Measurements from ENCODE around the gene SDSL. TPM values are rescaled to one million over a fixed set of nuclear protein-coding genes. Genes with fewer than 3 reads are reported as not detected.

The SDSL gene
- total RNA-seq, 2 experiments from 2014 or later = 0.47 to 0.50 TPM

DNA sequence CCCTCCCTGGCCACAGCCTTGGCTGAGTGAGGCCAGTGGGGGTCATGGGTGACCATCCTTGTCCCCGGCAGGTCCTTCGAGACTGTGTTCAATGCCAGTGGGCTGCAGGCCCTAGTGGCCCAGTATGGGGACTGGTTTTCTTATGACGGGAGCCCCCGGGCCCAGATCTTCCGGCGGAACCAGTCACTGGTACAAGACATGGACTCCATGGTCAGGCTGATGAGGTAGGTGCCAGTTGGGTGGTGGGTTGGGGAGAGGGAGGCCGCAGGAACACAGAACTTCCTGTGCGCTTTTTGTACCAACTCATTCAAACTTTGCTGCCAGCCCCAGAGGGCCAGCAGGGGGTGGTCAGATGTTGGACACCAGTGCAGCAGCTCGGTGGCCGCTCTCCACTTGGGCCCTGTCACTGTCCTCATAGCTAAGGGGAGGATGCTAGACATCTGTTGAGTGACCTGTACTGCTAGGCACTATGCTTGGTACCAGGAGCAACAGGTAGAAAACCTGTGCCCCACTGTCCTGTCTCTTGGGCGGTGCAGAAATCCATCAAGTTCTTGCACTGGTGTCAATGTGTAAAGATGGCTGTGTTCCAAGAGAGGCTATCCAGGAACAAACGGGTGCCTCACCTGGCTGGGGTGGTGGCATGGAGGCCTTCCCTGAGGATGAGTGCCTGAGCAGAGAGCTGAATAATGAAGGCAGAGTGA lies 35.2 kb upstream of the SDSL start:
- TF ChIP-seq, protein P1, sequence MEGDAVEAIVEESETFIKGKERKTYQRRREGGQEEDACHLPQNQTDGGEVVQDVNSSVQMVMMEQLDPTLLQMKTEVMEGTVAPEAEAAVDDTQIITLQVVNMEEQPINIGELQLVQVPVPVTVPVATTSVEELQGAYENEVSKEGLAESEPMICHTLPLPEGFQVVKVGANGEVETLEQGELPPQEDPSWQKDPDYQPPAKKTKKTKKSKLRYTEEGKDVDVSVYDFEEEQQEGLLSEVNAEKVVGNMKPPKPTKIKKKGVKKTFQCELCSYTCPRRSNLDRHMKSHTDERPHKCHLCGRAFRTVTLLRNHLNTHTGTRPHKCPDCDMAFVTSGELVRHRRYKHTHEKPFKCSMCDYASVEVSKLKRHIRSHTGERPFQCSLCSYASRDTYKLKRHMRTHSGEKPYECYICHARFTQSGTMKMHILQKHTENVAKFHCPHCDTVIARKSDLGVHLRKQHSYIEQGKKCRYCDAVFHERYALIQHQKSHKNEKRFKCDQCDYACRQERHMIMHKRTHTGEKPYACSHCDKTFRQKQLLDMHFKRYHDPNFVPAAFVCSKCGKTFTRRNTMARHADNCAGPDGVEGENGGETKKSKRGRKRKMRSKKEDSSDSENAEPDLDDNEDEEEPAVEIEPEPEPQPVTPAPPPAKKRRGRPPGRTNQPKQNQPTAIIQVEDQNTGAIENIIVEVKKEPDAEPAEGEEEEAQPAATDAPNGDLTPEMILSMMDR (IDR thresholded peaks at IDR 0.05) = no peak
- no peak for ATAC-seq (ENCODE audit: poor library complexity)
- no peaks in the 10 kb centered on the region for H3K4me1 Mint-ChIP-seq (ENCODE audit: low read depth)
- Histone ChIP-seq H3K36me3 (ENCODE audit: insufficient read depth, low read length) (peaks cover 28% of the 10 kb centered on the region), H3K9me3 (ENCODE audit: control insufficient read depth in 1 of 2, insufficient read depth in 1 of 2, low read length in 2 of 2) (no peaks in the 10 kb centered on the region), H3K4me1 (ENCODE audit: insufficient read depth, low read length) (no peaks in the 10 kb centered on the region), H3K27ac (ENCODE audit: low read depth in 1 of 2, low read length in 2 of 2) (no peak overlapping the region), H3K27me3 (ENCODE audit: control insufficient read depth in 1 of 2, insufficient read depth in 2 of 2, low read length in 2 of 2) (no peaks in the 10 kb centered on the region), H3K4me3 (ENCODE audit: low read length) (no peak overlapping the region)
- POLR2A ChIA-PET = no interaction called here
- intact Hi-C loops (cut with DNase I, micrococcal nuclease) = no loop called here
- CTCF ChIA-PET = no interaction called here
- peaks cover 42% of the 10 kb centered on the region for H3K36me3 Mint-ChIP-seq (ENCODE audit: low read depth)
- H3K27ac Mint-ChIP-seq = no peak overlapping the region
- H3K9me3 Mint-ChIP-seq = no peaks in the 10 kb centered on the region
- DNase-seq = no peak
- no peak overlapping the region for H3K4me3 Mint-ChIP-seq
- no peaks in the 10 kb centered on the region for H3K27me3 Mint-ChIP-seq

DNA sequence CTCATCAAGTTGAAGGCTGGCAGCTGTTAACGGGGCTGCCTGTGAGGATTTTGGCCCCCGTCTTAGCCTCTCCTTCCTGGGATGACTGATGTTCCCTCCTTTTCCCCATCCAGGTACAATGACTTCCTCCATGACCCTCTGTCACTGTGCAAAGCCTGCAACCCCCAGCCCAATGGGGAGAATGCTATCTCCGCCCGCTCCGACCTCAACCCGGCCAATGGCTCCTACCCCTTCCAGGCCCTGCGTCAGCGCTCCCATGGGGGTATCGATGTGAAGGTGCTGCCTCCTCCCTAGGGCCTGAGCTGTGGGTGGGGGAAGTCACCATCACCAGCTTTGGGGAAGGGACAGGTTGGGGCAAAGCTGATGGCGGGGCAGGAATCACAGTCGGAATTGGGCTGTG lies 34.5 kb upstream of the SDSL start:
- ATAC-seq (ENCODE audit: poor library complexity) = no peak
- no peak overlapping the region for H3K27ac ChIP-seq (ENCODE audit: low read depth in 1 of 2, low read length in 2 of 2)
- no peak overlapping the region for H3K4me3 Mint-ChIP-seq
- peaks cover 37% of the 10 kb centered on the region for H3K36me3 Mint-ChIP-seq (ENCODE audit: low read depth)
- POLR2A ChIA-PET = no interaction called here
- H3K27me3 Mint-ChIP-seq = no peaks in the 10 kb centered on the region
- CTCF ChIA-PET = no interaction called here
- H3K4me1 ChIP-seq (ENCODE audit: insufficient read depth, low read length) = no peaks in the 10 kb centered on the region
- H3K4me3 ChIP-seq (ENCODE audit: low read length) = no peak overlapping the region
- peaks cover 28% of the 10 kb centered on the region for H3K36me3 ChIP-seq (ENCODE audit: insufficient read depth, low read length)
- DNase-seq = no peak
- no peaks in the 10 kb centered on the region for H3K9me3 ChIP-seq (ENCODE audit: control insufficient read depth in 1 of 2, insufficient read depth in 1 of 2, low read length in 2 of 2)
- H3K27ac Mint-ChIP-seq = no peak overlapping the region
- H3K27me3 ChIP-seq (ENCODE audit: control insufficient read depth in 1 of 2, insufficient read depth in 2 of 2, low read length in 2 of 2) = no peaks in the 10 kb centered on the region
- H3K9me3 Mint-ChIP-seq = no peaks in the 10 kb centered on the region
- TF ChIP-seq, protein P1 (IDR thresholded peaks at IDR 0.05) = no peak
- H3K4me1 Mint-ChIP-seq (ENCODE audit: low read depth) = no peaks in the 10 kb centered on the region
- intact Hi-C loops (cut with DNase I, micrococcal nuclease) = no loop called here

DNA sequence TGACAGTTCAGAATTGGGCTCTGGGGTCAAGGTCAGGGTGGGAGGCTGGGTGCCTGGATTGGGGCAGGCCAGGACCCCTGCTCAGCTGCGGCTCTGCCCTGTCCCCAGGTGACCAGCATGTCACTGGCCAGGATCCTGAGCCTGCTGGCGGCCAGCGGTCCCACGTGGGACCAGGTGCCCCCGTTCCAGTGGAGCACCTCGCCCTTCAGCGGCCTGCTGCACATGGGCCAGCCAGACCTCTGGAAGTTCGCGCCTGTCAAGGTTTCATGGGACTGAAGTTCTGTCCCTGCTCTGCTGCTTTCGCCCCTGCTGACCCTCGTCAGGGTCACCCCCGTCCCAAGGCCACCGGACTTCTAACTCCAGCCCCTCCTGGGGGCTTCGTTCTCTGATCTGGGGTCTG lies 33.8 kb upstream of the SDSL start:
- H3K4me3 Mint-ChIP-seq = no peak overlapping the region
- Histone ChIP-seq H3K4me3 (ENCODE audit: low read length) (no peak overlapping the region), H3K4me1 (ENCODE audit: insufficient read depth, low read length) (no peaks in the 10 kb centered on the region), H3K9me3 (ENCODE audit: control insufficient read depth in 1 of 2, insufficient read depth in 1 of 2, low read length in 2 of 2) (peaks cover 0 to 5% of the 10 kb centered on the region in 2 experiments), H3K27me3 (ENCODE audit: control insufficient read depth in 1 of 2, insufficient read depth in 2 of 2, low read length in 2 of 2) (no peaks in the 10 kb centered on the region), H3K36me3 (ENCODE audit: insufficient read depth, low read length) (peaks cover 28% of the 10 kb centered on the region), H3K27ac (ENCODE audit: low read depth in 1 of 2, low read length in 2 of 2) (no peak overlapping the region)
- H3K27ac Mint-ChIP-seq = no peak overlapping the region
- H3K36me3 Mint-ChIP-seq (ENCODE audit: low read depth) = peaks cover 37% of the 10 kb centered on the region
- no peaks in the 10 kb centered on the region for H3K27me3 Mint-ChIP-seq
- H3K9me3 Mint-ChIP-seq = no peaks in the 10 kb centered on the region
- H3K4me1 Mint-ChIP-seq (ENCODE audit: low read depth) = no peaks in the 10 kb centered on the region
- no peak for DNase-seq
- no peak for ATAC-seq (ENCODE audit: poor library complexity)
- CTCF ChIA-PET = no interaction called here
- intact Hi-C loops (cut with DNase I, micrococcal nuclease) = no loop called here
- POLR2A ChIA-PET = no interaction called here
- TF ChIP-seq, protein P1 (IDR thresholded peaks at IDR 0.05) = no peak
